NB4 (cell line): ENCODE results near the gene SIGLEC11.

ENCODE experiments used
- DNase-seq: peaks from one replicate; pipeline ENCODE4 v3.0.0; 2010; ENCODE audit warnings: low read depth
- H3K4me3 ChIP-seq: one replicate; pipeline ENCODE4 v1.5.1; 2011; ENCODE audit warnings: mild to moderate bottlenecking, low read depth, low read length, moderate library complexity
- CTCF ChIP-seq: IDR thresholded peaks from one replicate; pipeline ENCODE4 v1.5.1; 2012; ENCODE audit warnings: low read depth, low read length
- MAX ChIP-seq: IDR thresholded peaks from 2 replicates; pipeline ENCODE4 v1.6.1; 2011; ENCODE audit warnings: low read depth, low read length
- MYC ChIP-seq: IDR thresholded peaks from 2 replicates; pipeline ENCODE4 v1.6.1; 2011; ENCODE audit warnings: low read depth, low read length
- POLR2A ChIP-seq: IDR thresholded peaks from 2 replicates; pipeline ENCODE4 v1.6.1; 2011; ENCODE audit warnings: mild to moderate bottlenecking; ENCODE audit not compliant: insufficient read length; ENCODE audit errors: extremely low read depth

Gene SIGLEC11

DNA sequence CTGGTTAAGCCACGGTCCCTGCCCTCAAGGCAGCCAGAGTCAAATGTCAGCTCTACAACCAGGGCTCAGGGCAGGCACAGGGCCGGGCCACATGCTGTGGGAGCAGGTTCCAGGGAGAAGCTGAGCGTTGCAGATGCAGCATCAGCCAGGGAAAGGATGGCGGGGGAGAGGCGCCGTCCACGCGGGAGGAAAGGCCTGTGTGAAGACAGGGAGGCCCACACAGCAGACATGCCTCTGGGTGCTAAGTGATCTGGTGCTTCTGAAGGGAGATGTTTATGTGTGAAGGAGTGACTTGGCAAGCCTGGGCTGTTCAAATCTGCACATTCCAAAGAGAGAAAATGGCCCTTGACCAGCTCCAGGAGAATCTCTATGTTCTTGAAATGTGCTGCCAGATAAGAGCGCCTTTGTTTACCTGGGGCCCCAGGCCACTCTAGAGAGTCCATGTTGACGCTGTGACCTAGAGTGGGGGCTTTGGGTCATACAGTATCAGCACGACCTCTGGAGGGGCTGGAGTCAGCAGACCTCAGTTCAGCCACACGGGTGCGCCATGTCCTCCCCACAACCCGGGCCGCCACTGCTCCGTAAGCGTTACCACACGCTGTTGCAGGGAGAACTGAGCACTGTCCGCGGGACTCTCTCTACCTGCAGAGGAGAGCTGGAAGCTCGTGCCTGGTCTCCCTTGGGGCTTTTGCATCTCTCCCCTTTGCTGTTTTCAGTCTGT is 47.8 kb downstream of the SIGLEC11 start:
- no peak overlapping the region for H3K4me3 ChIP-seq
- TF ChIP-seq CTCF (no peak), POLR2A (no peak), MAX (no peak), MYC (no peak)
- DNase-seq, result no peak

- H3K4me3 ChIP-seq, result no peak overlapping the region
- peak; percentile 42 for DNase-seq
Observed at GRCh38 chr19:49911381-49912145, 49.4 kb downstream of the SIGLEC11 start.

GRCh38 chr19:49910179-49910578 is 50.8 kb downstream of the SIGLEC11 start:
- no peak for DNase-seq
- H3K4me3 ChIP-seq, result no peak overlapping the region
- no peak for TF ChIP-seq CTCF
- TF ChIP-seq MAX, result no peak
- no peak for TF ChIP-seq POLR2A

More at GRCh38 chr19:49911381-49912145, 49.4 kb downstream of the SIGLEC11 start:
- TF ChIP-seq CTCF (no peak), POLR2A (no peak), MAX (no peak), MYC (no peak)

DNA sequence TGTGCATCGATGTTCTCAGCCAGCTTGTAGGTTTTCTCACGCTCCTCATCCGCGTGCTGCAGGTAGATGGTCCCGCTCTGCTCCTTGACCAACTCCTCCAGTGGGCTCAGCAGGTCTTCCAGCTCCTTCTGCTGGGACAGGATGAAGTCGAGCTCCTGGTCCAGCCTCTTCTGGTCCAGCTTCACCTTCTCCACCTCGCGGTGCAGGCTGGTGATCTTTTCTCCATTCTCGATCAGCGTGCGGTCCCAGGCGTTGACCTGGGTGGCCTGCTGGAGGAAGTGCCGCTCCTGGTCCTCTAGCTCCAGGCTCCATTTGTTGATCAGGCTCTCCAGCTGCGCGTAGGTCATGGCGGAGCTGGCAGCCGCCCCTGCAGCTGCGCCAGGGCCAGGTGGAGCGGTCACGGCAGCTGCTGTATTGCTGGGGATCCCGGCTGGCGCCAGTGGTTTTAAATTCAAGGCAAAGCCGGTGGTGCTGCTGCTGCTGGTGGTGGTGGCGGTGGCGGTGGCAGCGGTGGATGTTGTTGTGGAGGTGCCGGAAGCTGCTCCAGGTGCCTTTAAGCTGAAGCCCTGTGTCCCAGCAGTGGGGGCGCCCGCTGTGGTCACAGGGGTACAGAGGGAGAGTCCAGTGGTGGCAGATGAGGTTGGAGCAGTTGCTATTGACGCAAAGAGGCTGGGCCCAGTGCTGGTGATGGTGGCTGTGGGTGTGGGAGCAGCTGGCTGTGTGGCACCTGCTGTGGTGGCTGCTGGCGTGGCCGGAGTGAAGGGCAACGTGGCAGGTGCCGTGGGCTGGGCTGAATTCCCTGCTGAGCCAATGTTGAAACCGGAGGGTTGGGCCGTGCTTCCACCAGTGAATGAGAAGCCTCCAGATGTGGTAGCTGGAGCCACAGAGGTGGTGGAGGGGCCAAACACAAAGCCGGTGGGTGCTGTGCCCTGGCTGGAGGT is 52.2 kb downstream of the SIGLEC11 start:
- no peak for DNase-seq
- TF ChIP-seq MAX (no peak), POLR2A (no peak), CTCF (no peak), MYC (no peak)
- no peak overlapping the region for H3K4me3 ChIP-seq

DNA sequence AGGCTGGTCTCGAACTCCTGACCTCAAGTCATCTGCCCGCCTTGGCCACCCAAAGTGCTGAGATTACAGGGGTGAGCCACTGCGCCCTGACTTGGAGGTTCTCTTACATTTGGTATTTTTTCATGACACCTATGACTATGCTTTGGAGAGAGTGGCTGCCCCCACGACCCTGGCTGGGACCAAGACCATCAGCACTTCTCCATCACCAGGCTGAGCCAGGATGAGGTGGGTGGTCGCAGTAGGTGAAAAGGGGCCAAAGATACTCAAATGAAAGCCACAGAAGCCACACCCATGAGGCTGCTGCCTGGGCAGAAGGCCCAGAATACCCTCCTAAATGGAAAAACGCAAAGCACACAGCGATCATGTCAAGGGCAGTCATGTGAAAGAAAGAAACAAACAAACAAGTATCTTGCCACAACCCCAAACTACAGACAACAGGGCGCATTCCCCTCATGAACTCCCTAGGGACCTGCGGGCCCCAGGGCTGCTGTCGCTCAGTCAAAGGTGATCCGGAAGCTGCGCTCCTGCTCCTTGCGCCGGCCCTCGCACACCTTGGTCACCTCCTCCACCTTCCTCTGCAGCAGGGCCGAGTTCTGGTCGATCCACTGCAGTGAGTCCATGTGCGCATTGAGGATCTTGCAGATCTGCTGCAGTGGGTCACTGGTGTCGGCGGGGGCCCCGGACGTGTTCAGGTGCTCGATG is 53.1 kb downstream of the SIGLEC11 start:
- no peak overlapping the region for H3K4me3 ChIP-seq
- no peak for DNase-seq
- TF ChIP-seq MAX, result no peak
- no peak for TF ChIP-seq POLR2A
